OCI-LY7 (cell line): ENCODE results near the gene RASAL1. TPM values are rescaled to one million over a fixed set of nuclear protein-coding genes. Genes with fewer than 3 reads are reported as not detected.
A peak's percentile ranks its signal among the peaks of the same experiment; 100 is the strongest.

Experiments
- BruUV-seq: library from RNA; stranded (reverse); fragments of 400-500 nt; replicated peaks from 2 replicates; lab custom pipeline; 2021; lab: Mats Ljungman, UMichigan
- CTCF ChIA-PET: fragments of 300-600 bp; sonication (Branson Sonifier 250); formaldehyde crosslinking; loops from one replicate; lab custom pipeline; 2022; ENCODE audit warnings: antibody characterized with exemption; ENCODE audit not compliant: unreplicated experiment; lab: Charles Lee
- POLR2A ChIA-PET: fragments of 300-600 bp; sonication (Branson Sonifier 250); formaldehyde crosslinking; loops from one replicate; lab custom pipeline; 2022; ENCODE audit warnings: antibody characterized with exemption; lab: Charles Lee
- DNase-seq: peaks from one replicate; pipeline ENCODE4 v3.0.0-alpha.2; 2015; ENCODE audit warnings: low spot score
- H2AFZ ChIP-seq: fragments of 200-600 bp; sonication (generic), shearing (Covaris generic); 2 replicates; pipeline ENCODE4 v1.6.1; 2014; ENCODE audit warnings: mild to moderate bottlenecking, antibody characterized with exemption, low read length, moderate library complexity
- H3K27ac ChIP-seq: fragments of 200-600 bp; sonication (generic); 2 replicates; pipeline ENCODE4 v1.5.1; 2014; ENCODE audit warnings: mixed run types, low read depth, mild to moderate bottlenecking, moderate library complexity, low read length, inconsistent platforms; ENCODE audit not compliant: poor library complexity, severe bottlenecking
- H3K36me3 ChIP-seq: fragments of 200-600 bp; sonication (generic); 2 replicates; pipeline ENCODE4 v1.6.1; 2014; ENCODE audit warnings: mild to moderate bottlenecking, antibody characterized with exemption, low read length, moderate library complexity, mixed read lengths; ENCODE audit not compliant: insufficient read depth
- H3K4me1 ChIP-seq: fragments of 200-600 bp; sonication (generic); 2 replicates; pipeline ENCODE4 v1.5.1; 2014; ENCODE audit warnings: mild to moderate bottlenecking, low read length; ENCODE audit not compliant: insufficient read depth, poor library complexity, severe bottlenecking
- H3K4me2 ChIP-seq: fragments of 200-600 bp; sonication (generic); 2 replicates; pipeline ENCODE4 v1.6.1; 2014; ENCODE audit warnings: mild to moderate bottlenecking, low read length
- H3K4me3 ChIP-seq: fragments of 200-600 bp; sonication (generic); 2 replicates; pipeline ENCODE4 v1.5.1; 2014; ENCODE audit warnings: mild to moderate bottlenecking, low read depth, low read length; ENCODE audit not compliant: poor library complexity, severe bottlenecking
- H3K79me2 ChIP-seq: fragments of 200-600 bp; sonication (generic); 2 replicates; pipeline ENCODE4 v1.6.1; 2016; ENCODE audit warnings: low read depth, mild to moderate bottlenecking, low read length, moderate library complexity, mixed read lengths; ENCODE audit not compliant: insufficient read depth
- H3K9me2 ChIP-seq: fragments of 200-600 bp; sonication (generic); 2 replicates; pipeline ENCODE4 v1.6.1; 2016; ENCODE audit warnings: mild to moderate bottlenecking, low read length, mixed read lengths; ENCODE audit not compliant: insufficient read depth
- H3K9me3 ChIP-seq: fragments of 200-600 bp; sonication (generic); 2 replicates; pipeline ENCODE4 v1.6.1; 2014; ENCODE audit warnings: mild to moderate bottlenecking, mixed run types, low read length, mixed read lengths
- H4K20me1 ChIP-seq: fragments of 200-600 bp; sonication (generic); 2 replicates; pipeline ENCODE4 v1.6.1; 2014; ENCODE audit warnings: mild to moderate bottlenecking, antibody characterized with exemption, low read length, moderate library complexity, mixed read lengths; ENCODE audit not compliant: insufficient read depth
- CTCF ChIP-seq: fragments of 200-600 bp; sonication (generic); conservative IDR thresholded peaks from 2 replicates; pipeline ENCODE4 v1.5.1; 2014; ENCODE audit warnings: mild to moderate bottlenecking, antibody characterized with exemption, low read length, moderate library complexity, mixed read lengths
- EZH2phosphoT487 ChIP-seq: fragments of 200-600 bp; sonication (generic); IDR thresholded peaks from 2 replicates; pipeline ENCODE4 v1.6.1; 2018; ENCODE audit warnings: low read depth, borderline replicate concordance, mild to moderate bottlenecking, mixed run types, antibody characterized with exemption, low read length, moderate library complexity, mixed read lengths
- intact Hi-C: fragments of 100-400 bp; cut with micrococcal nuclease; formaldehyde crosslinking; loops from one replicate; pipeline ENCODE4 v1.10.0; 2022; ENCODE audit not compliant: unreplicated experiment
- total RNA-seq, 2 experiments: library from RNA; depleted of rRNA in 1 of 2; stranded (reverse); fragments of >200 nt in 1 of 2; shearing (Covaris generic) in 1 of 2; gene quantifications; 2 replicates each; pipeline ENCODE4 v1.2.3, GENCODE V29; 2014 to 2022

Gene RASAL1
- total RNA-seq, 2 experiments from 2014 or later: 74.4 to 89.1 TPM

DNA sequence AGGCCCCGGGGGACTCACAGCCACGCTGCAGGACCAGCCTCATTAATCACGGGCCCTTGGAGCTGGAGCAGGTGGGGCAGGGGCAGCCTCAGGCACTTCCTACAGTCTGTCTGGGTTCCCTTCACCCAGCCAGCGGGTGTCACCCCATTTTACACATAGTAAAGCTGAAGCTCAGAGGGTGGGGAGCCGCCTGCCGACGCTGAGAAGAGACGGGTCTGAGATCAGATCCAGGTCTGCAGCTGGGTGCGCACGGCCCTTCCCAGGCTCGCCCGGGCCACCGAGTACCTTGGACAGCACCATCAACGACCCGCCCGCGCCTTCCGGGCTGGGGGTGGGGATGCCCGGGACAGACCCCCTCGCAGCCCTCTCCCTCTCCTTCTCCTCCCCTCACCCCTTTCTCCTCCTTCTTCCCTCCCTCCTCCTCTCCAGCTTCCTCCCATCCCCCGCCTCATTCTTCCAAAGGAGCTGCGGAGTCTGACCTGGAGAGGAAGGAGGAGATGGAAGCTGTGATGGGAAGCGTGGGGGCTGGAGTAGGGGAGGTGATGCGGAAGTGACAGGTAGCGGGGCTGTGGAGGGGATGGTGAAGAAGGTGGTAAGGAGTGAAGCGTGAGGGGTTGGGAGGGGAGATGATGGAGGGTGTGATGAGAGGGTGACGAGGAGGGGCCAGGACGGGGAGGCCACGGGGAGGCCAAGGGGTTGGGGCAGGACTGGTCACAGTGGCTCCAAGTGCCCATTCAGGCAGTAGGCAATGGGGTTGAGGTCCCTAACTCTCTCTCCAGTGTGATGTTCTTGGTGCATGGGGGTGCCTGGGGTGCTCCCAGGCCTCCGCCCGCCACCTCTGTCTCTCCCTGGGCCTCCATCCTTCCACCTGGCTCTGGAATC, 70.2 kb downstream of the RASAL1 start:
- Histone ChIP-seq H3K4me2 (peak overlapping the region; percentile 94), H3K9me3 (no peaks in the 10 kb centered on the region), H3K27ac (peak overlapping the region; percentile 97), H4K20me1 (peaks cover 18% of the 10 kb centered on the region), H3K4me1 (peaks cover 100% of the 10 kb centered on the region), H2AFZ (no peak overlapping the region), H3K36me3 (peaks cover 100% of the 10 kb centered on the region), H3K4me3 (peak overlapping the region; percentile 90), H3K9me2 (no peaks in the 10 kb centered on the region), H3K79me2 (peaks cover 100% of the 10 kb centered on the region)
- intact Hi-C loops: no loop called here
- TF ChIP-seq CTCF (no peak), EZH2phosphoT487 (no peak)
- POLR2A ChIA-PET: interaction anchor here (0.6 to 18.1 kb wide), 4 partner anchors 10 to 129 kb away, joined by 3 to 235 read pairs (median 3); partner anchors contain the start of gene DTX1
- BruUV-seq: no TSS peak
- peak; percentile 71 for DNase-seq
- CTCF ChIA-PET: interaction anchor here (1.9 to 3.6 kb wide), 2 partner anchors 9 to 15 kb away, joined by 7 to 15 read pairs; no protein-coding TSS in a partner anchor

DNA sequence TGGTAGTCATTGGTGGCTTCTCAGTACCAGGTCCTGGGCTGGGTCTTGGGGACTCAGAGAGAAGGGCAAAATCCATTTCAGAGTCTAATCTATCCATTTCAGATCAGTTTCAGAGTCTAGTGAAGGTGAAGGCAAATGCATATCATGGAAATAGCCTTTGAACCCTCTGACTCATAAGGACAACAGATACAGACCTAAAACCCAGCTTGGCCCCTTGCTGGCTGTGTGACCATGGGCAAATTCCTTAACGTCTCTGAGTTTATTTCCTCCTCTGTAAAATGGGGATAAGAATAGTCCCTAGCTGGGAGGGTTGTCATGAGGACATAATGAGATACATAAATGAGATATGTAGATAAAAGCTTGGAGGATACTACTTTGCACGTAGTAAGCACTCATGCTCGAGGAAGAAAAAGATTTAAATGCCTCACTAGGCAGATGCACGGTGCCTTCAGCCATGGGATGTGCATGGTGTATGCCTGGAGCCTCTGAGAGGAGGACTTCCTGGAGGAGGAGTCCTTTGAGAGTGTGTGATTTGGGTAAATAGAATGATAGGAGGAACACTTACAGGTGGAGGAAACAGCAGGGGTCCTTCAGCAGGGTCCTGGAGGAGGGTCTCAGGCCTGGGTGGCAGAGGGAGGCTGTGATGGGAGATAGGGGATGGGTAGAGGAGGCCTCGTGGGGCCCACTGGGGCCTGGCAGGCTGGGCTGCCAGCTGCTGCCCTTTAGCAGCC, 71.0 kb downstream of the RASAL1 start:
- POLR2A ChIA-PET: interaction anchor here (0.9 to 18.1 kb wide), 3 partner anchors 9 to 88 kb away, joined by 3 to 235 read pairs (median 3); partner anchors contain the start of gene DTX1
- CTCF ChIA-PET: interaction anchor here (1.9 to 3.6 kb wide), 2 partner anchors 9 to 14 kb away, joined by 7 to 15 read pairs; no protein-coding TSS in a partner anchor

More for the DNA sequence above, 71.0 kb downstream of the RASAL1 start:
- Histone ChIP-seq H2AFZ (no peak overlapping the region), H3K79me2 (peaks cover 100% of the 10 kb centered on the region), H3K27ac (peak overlapping the region; percentile 97), H3K9me2 (no peaks in the 10 kb centered on the region), H3K4me3 (peak overlapping the region; percentile 90), H3K9me3 (no peaks in the 10 kb centered on the region), H3K36me3 (peaks cover 100% of the 10 kb centered on the region), H3K4me2 (peak overlapping the region; percentile 94), H4K20me1 (peaks cover 22% of the 10 kb centered on the region), H3K4me1 (peaks cover 98% of the 10 kb centered on the region)
- intact Hi-C loops: loop anchor here (5.0 kb wide), 1 partner anchor 158 kb away; the partner anchor contains the start of gene TPCN1
- BruUV-seq: no TSS peak
- TF ChIP-seq EZH2phosphoT487 (no peak), CTCF (no peak)
- DNase-seq: peak; percentile 55
